ENCODE data around the gene SLC12A9. TPM values are rescaled to one million over a fixed set of nuclear protein-coding genes. Genes with fewer than 3 reads are reported as not detected.

SLC12A9 gene
- total RNA-seq, 4 donors from 2014 or later: 8.2 to 13.9 (median 11.8) TPM

DNA sequence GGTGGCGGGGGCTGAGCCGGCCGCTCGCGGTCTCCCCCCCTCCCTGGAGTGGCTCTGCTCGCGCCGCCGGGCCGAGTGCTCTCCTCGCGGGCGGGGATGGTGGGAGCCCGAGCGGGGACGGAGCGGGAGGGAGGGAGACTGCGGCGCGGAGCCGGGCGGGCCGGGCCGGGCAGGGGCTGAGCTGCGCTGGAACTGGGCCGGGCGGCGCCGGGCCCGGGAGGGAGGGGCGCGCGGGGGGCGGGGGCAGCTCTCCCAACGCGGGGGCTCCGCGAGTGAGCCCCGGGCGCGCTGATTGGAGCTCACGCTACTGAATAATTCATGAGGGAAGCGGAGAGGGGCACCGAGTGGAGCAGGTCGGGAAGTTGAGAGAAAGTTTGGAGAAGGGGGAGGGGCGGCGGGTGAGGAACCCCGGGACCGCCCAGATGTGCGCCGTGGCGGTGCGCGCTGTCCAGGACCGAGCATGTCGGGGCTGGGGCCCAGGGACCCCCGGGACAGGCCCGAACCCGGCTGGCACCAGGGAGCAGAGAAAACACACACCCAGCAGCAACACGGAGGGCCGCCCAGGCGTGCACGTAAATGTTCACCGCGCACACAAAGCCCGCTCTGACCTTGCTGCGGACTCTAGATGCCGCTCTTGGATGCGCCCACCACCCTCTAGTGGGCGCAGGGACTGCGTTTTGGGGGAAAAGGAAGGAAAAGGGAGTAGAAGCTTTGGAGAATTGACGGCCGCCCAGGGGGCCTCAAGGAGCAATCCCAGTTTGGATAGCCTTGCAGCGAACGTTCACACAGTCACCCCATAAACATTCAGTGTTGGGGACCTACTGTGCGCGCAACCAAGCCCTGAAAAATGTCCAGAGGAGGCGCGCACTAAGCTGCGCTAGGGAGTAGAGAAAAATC is 24.9 kb upstream of the SLC12A9 start, which contains the start of gene EPHB4:
EPHB4 (minus strand) TSS at position 194 of the 897 bp plus-strand sequence. CDS start 493 bp downstream, outside the sequence.
- TF ChIP-seq, protein P1, sequence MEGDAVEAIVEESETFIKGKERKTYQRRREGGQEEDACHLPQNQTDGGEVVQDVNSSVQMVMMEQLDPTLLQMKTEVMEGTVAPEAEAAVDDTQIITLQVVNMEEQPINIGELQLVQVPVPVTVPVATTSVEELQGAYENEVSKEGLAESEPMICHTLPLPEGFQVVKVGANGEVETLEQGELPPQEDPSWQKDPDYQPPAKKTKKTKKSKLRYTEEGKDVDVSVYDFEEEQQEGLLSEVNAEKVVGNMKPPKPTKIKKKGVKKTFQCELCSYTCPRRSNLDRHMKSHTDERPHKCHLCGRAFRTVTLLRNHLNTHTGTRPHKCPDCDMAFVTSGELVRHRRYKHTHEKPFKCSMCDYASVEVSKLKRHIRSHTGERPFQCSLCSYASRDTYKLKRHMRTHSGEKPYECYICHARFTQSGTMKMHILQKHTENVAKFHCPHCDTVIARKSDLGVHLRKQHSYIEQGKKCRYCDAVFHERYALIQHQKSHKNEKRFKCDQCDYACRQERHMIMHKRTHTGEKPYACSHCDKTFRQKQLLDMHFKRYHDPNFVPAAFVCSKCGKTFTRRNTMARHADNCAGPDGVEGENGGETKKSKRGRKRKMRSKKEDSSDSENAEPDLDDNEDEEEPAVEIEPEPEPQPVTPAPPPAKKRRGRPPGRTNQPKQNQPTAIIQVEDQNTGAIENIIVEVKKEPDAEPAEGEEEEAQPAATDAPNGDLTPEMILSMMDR (IDR thresholded peaks at IDR 0.05; ENCODE audit: low read depth): no peak

DNA sequence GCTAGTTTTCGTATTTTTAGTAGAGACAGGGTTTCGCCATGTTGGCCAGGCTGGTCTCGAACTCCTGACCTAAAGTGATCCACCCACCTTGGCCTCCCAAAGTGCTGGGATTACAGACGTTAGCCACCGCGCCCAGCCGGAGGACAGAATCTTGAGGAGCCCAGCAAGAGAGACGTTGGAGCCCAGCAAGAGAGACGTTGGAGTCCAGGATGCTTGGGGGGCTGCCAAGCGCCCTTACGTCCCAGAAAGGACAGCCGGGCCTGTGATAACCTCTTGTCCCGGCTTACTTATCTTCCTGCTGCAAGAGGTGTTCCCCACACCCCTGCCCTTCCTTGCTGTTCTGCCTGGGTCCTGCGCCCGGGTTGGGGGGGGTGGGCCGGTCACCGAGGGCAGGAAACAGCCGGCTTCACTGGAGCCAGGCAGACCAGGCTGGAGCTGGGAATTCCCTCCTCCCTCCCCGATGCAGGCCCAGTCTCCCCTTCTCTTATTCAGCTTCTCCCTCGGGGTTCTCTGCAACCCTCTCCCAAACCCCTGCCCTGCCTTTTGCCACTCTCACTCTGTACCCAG is 23.3 kb upstream of the SLC12A9 start:
- TF ChIP-seq, protein P1 (IDR thresholded peaks at IDR 0.05; ENCODE audit: low read depth): no peak

DNA sequence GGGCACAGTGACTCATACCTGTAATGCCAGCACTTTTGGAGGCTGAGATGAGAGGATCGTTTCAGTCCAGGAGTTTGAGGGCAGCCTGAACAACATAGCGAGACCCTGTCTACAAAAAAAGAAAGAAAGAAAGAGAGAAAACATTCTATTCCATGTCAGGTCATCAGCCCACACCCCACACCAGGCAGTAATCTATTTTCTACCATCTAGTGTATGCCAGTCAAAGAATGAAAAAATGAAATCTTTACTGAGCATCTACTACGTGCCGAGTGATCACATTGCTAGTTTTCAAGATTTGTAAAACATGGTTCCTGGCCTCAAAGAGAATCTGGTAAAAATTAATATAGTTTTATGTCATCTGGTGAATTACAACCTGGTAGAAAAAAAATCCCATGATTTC is 22.1 kb upstream of the SLC12A9 start:
- TF ChIP-seq, protein P1 (IDR thresholded peaks at IDR 0.05; ENCODE audit: low read depth): no peak

DNA sequence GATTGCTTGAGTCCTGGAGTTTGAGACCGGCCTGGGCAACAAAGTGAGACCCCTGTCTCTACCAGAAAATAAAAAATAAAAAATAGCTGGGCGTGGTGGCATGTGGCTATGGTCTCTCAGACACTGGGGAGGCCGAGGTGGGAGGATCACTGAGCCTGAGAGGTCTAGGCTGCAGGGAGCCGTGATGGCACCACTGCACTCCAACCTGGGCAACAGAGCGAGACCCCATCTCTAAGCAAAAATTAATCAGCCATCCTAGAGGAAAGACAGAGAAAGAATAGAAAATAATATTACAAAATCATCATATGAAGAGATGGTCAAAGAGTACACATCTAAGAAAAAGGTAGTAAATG is 20.3 kb upstream of the SLC12A9 start:
- TF ChIP-seq, protein P1 (IDR thresholded peaks at IDR 0.05; ENCODE audit: low read depth): no peak

DNA sequence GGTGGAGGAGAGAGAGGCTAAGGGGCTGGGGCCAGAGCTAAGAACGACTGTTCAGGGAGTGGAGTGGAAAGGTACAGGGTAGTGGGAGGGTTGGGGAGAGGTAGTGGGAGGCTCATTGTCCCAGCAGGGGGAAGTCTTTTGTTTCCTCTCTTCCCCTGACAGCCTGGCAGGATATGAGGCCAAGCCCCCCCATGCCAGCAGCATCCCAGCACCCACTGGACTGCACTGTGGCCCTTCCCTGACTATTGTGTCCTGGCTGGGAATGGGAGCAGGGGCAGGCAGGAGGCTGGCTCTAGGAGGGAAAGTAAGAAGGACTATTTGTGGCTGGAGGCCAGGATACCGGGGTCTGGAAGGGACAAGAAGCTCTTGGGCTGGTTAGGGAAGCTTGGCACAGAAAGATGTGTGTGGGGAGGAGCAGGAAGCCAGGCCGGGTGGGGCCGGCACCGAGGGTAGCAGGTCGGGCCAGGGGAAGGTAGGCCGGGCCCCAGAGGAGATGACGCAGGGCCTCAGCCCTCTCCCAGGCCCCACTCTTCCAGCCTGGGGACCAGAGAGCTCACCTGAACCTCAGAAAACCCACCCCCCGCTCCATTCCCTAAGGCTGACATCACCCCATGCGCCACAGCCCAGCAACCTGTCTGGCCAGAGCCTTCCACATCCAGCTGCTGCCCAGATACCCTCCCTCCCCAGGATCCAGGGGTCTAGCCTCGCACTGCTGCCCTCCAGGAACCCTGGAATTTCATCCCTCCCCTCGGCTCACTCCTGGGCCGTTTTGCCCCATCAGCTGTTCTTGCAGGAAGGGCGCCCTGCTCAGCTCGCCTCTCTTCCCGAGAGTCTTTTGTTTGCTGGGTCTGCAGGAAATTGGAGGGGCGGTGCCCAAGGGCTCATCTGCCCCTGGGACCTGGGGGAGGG is 16.4 kb upstream of the SLC12A9 start:
- TF ChIP-seq, protein P1 (IDR thresholded peaks at IDR 0.05; ENCODE audit: low read depth): no peak

DNA sequence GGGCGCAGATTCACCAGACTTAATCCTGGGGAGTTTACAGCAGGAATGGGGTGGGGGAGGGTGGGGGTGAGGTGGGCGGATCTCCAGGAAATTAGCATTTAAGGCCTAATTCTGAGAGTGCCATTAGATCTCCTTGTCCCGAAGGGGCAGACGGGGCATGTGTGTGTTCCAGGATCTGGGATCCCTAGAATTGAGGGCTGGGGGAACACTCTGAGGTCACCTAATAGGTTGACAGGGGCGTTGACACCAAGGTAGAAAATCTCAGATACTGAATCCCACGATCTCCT is 15.8 kb upstream of the SLC12A9 start:
- TF ChIP-seq, protein P1 (IDR thresholded peaks at IDR 0.05; ENCODE audit: low read depth): no peak

Data from subcutaneous adipose tissue (tissue), 4 donors.